ENCODE measurements around the gene CHST15. TPM values are rescaled to one million over a fixed set of nuclear protein-coding genes. Genes with fewer than 3 reads are reported as not detected.
A peak's percentile ranks its signal among the peaks of the same experiment; 100 is the strongest.

CHST15 gene
- total RNA-seq, 1 donor from 2014 or later = 11.1 TPM

- FAIRE-seq (no peak), DNase-seq (ENCODE audit: low read depth) (no peak)
- no peaks in the 10 kb centered on the region for H3K36me3 ChIP-seq (ENCODE audit: control insufficient read depth, insufficient read depth, low read length)
- TF ChIP-seq, protein P1, sequence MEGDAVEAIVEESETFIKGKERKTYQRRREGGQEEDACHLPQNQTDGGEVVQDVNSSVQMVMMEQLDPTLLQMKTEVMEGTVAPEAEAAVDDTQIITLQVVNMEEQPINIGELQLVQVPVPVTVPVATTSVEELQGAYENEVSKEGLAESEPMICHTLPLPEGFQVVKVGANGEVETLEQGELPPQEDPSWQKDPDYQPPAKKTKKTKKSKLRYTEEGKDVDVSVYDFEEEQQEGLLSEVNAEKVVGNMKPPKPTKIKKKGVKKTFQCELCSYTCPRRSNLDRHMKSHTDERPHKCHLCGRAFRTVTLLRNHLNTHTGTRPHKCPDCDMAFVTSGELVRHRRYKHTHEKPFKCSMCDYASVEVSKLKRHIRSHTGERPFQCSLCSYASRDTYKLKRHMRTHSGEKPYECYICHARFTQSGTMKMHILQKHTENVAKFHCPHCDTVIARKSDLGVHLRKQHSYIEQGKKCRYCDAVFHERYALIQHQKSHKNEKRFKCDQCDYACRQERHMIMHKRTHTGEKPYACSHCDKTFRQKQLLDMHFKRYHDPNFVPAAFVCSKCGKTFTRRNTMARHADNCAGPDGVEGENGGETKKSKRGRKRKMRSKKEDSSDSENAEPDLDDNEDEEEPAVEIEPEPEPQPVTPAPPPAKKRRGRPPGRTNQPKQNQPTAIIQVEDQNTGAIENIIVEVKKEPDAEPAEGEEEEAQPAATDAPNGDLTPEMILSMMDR (IDR thresholded peaks at IDR 0.05; ENCODE audit: insufficient read depth, low read length, severe bottlenecking) = no peak
- H3K27me3 ChIP-seq (ENCODE audit: control insufficient read depth, insufficient read depth, low read length) = no peaks in the 10 kb centered on the region
- no peak overlapping the region for H3K4me3 ChIP-seq (ENCODE audit: low read depth, low read length)
Observed at GRCh38 chr10:124086787-124087671, 6.4 kb downstream of the CHST15 start.

GRCh38 chr10:124086097-124086710 lies 7.2 kb downstream of the CHST15 start:
- Histone ChIP-seq H3K4me3 (ENCODE audit: low read depth, low read length) (no peak overlapping the region), H3K27me3 (ENCODE audit: control insufficient read depth, insufficient read depth, low read length) (no peaks in the 10 kb centered on the region), H3K36me3 (ENCODE audit: control insufficient read depth, insufficient read depth, low read length) (no peaks in the 10 kb centered on the region)
- FAIRE-seq (peak; percentile 47), DNase-seq (ENCODE audit: low read depth) (no peak)
- TF ChIP-seq, protein P1 (IDR thresholded peaks at IDR 0.05; ENCODE audit: insufficient read depth, low read length, severe bottlenecking) = no peak

- no peaks in the 10 kb centered on the region for H3K27me3 ChIP-seq (ENCODE audit: control insufficient read depth, insufficient read depth, low read length)
- TF ChIP-seq, protein P1 (IDR thresholded peaks at IDR 0.05; ENCODE audit: insufficient read depth, low read length, severe bottlenecking) = no peak
- no peak overlapping the region for H3K4me3 ChIP-seq (ENCODE audit: low read depth, low read length)
- FAIRE-seq = no peak
- no peak for DNase-seq (ENCODE audit: low read depth)
- no peaks in the 10 kb centered on the region for H3K36me3 ChIP-seq (ENCODE audit: control insufficient read depth, insufficient read depth, low read length)
Observed at GRCh38 chr10:124085680-124086079, 7.7 kb downstream of the CHST15 start.

DNA sequence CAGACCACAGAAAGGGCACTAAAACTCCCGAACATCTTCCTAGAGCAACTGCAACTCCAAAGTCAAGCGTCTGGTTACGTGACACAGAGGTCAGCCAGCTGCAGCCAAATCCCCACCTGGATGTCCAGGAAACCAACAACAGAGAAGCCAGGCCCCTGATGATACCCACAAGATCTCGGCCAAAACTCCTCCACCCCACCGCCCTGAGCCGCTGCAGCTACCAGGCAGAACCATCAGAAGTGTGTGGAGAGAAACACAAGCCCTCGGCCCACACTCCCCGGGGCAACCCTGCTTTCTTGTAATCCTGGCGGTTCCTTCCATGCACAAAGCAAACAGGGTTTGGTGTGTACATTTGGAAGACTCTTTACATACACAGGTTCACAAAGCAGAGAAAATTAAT lies 8.7 kb downstream of the CHST15 start:
- Histone ChIP-seq H3K36me3 (ENCODE audit: control insufficient read depth, insufficient read depth, low read length) (no peaks in the 10 kb centered on the region), H3K4me3 (ENCODE audit: low read depth, low read length) (no peak overlapping the region), H3K27me3 (ENCODE audit: control insufficient read depth, insufficient read depth, low read length) (no peaks in the 10 kb centered on the region)
- FAIRE-seq (no peak), DNase-seq (ENCODE audit: low read depth) (no peak)
- TF ChIP-seq, protein P1 (IDR thresholded peaks at IDR 0.05; ENCODE audit: insufficient read depth, low read length, severe bottlenecking) = no peak

DNA sequence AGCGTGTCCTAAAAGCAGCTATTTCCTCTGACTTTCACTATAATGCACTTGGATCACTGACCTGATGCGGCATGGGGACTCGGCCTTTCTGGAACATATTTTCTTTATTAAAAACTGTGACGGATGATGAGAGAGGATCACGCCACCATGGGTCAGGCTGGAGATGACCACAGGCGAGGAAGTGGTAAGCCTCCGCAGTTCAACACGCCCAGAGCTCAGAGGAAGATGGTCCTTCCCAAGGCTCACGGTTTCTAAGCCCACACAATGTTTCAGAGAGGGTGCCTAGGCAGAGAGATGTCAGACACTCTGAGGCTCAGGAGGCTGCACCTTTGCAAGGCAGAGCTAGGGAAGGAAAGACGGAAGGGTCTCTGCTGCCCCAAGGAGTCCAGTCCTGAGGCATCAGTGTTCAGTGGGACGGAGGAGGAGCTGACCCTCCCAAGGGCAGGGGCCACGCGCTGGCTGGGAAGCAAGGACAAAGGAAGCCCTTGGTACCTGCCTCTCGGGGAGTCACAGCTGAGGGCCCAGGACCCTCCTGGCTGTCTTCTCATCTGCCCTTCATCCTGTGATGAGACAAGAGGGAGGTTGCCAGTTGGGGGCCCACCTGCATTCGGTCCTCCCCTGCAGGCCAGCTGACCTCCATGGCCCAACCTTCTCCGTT lies 9.5 kb downstream of the CHST15 start:
- TF ChIP-seq, protein P1 (IDR thresholded peaks at IDR 0.05; ENCODE audit: insufficient read depth, low read length, severe bottlenecking) = no peak
- no peak for FAIRE-seq
- no peaks in the 10 kb centered on the region for H3K27me3 ChIP-seq (ENCODE audit: control insufficient read depth, insufficient read depth, low read length)

More for the DNA sequence above, 9.5 kb downstream of the CHST15 start:
- no peaks in the 10 kb centered on the region for H3K36me3 ChIP-seq (ENCODE audit: control insufficient read depth, insufficient read depth, low read length)
- H3K4me3 ChIP-seq (ENCODE audit: low read depth, low read length) = no peak overlapping the region
- DNase-seq (ENCODE audit: low read depth) = no peak
